Fibroblast of lung (primary cell): ENCODE results near the gene GATA1.

Experiments
- CTCF ChIP-seq, 2 donors: IDR thresholded peaks in 1 of 2; conservative IDR thresholded peaks in 1 of 2; 1 replicate in 1 of 2; 2 replicates in 1 of 2; pipeline ENCODE4 v1.5.1; 2011 to 2012; ENCODE audit warnings: low read length in 2 of 2, control low read depth in 1 of 2, inconsistent platforms in 1 of 2, low read depth in 1 of 2, mild to moderate bottlenecking in 1 of 2
- EZH2 ChIP-seq: IDR thresholded peaks from 2 replicates; pipeline ENCODE4 v1.5.1; 2012; ENCODE audit warnings: low read length, control low read depth, mild to moderate bottlenecking; ENCODE audit errors: missing control alignments

GRCh38 chrX:48769230-48769629, 17.2 kb upstream of the GATA1 start:
- TF ChIP-seq EZH2 (no peak), CTCF (conservative IDR thresholded peaks at IDR 0.05 in 1 of 2, IDR thresholded peaks at IDR 0.05 in 1 of 2; ENCODE audit: low read depth in 1 of 2, low read length in 2 of 2) (no peak)
